HepG2 (cell line): ENCODE measurements around the gene ISOC2. TPM values are rescaled to one million over a fixed set of nuclear protein-coding genes. Genes with fewer than 3 reads are reported as not detected.

Experiments used
- DR1 ChIP-seq: sonication (generic); formaldehyde crosslinking; IDR thresholded peaks from 2 replicates; pipeline ENCODE4 v1.8.0; 2021; ENCODE audit warnings: mild to moderate bottlenecking, missing genetic modification reagents, inconsistent platforms
- FOXK1 ChIP-seq: sonication (generic); formaldehyde crosslinking; IDR thresholded peaks from 2 replicates; pipeline ENCODE4 v1.4.0; 2020; ENCODE audit warnings: low read depth, missing genetic modification reagents, borderline replicate concordance
- MED1 ChIP-seq: sonication (generic); formaldehyde crosslinking; IDR thresholded peaks from 2 replicates; pipeline ENCODE4 v1.4.0; 2020; ENCODE audit warnings: missing genetic modification reagents
- MIXL1 ChIP-seq: IDR thresholded peaks from 2 replicates; pipeline ENCODE4 v1.6.1; 2016
- MTA1 ChIP-seq: sonication (generic); formaldehyde crosslinking; IDR thresholded peaks from 2 replicates; pipeline ENCODE4 v1.4.0; 2020; ENCODE audit warnings: missing genetic modification reagents, mild to moderate bottlenecking, borderline replicate concordance
- ZFP62 ChIP-seq: sonication (generic); formaldehyde crosslinking; IDR thresholded peaks from 2 replicates; pipeline ENCODE4 v1.4.0; 2020; ENCODE audit warnings: missing genetic modification reagents
- ZNF280B ChIP-seq: sonication (generic); formaldehyde crosslinking; IDR thresholded peaks from 2 replicates; pipeline ENCODE4 v1.5.0; 2020; ENCODE audit warnings: missing genetic modification reagents, mild to moderate bottlenecking, borderline replicate concordance
- ZNF605 ChIP-seq: sonication (generic); formaldehyde crosslinking; IDR thresholded peaks from 2 replicates; pipeline ENCODE4 v1.8.0; 2022; ENCODE audit warnings: mild to moderate bottlenecking, missing genetic modification reagents
- ZNF672 ChIP-seq: sonication (generic); formaldehyde crosslinking; IDR thresholded peaks from 2 replicates; pipeline ENCODE4 v1.8.1; 2022; ENCODE audit warnings: missing genetic modification reagents
- ZNF710 ChIP-seq: sonication (generic); formaldehyde crosslinking; IDR thresholded peaks from 2 replicates; pipeline ENCODE4 v1.5.0; 2020; ENCODE audit warnings: mild to moderate bottlenecking, missing genetic modification reagents, borderline replicate concordance
- ZNF790 ChIP-seq: sonication (generic); formaldehyde crosslinking; IDR thresholded peaks from 2 replicates; pipeline ENCODE4 v1.8.0; 2022; ENCODE audit warnings: missing genetic modification reagents, mild to moderate bottlenecking, borderline replicate concordance
- polyA plus RNA-seq, 8 experiments: library from polyadenylated mRNA; depleted of rRNA in 3 of 8; stranded (reverse) in 7 of 8; unstranded in 1 of 8; fragments of >200 nt; fragmentation: Illumina TruSeq in 4 of 8; extraction: Trizol in 4 of 8; gene quantifications; 2 replicates each; pipeline versions ENCODE4 v1.2.1 to v1.2.3, GENCODE V29; 2011 to 2016; ENCODE audit warnings: low read depth in 4 of 8, missing spikeins in 1 of 8, mixed read lengths in 1 of 8; ENCODE audit not compliant: insufficient read depth in 1 of 8
- total RNA-seq, 5 experiments: library from RNA; depleted of rRNA; stranded (reverse); fragments of >200 nt; fragmentation: Illumina TruSeq; extraction: Trizol; gene quantifications; 2 replicates each; pipeline ENCODE4 v1.2.3, GENCODE V29; 2016; ENCODE audit warnings: low read depth in 1 of 5
- TF ChIP-seq, protein P1 (sequence below): sonication (generic); formaldehyde crosslinking; IDR thresholded peaks from 2 replicates; pipeline ENCODE4 v1.9.0; 2021; ENCODE audit warnings: missing genetic modification reagents, borderline replicate concordance
- TF ChIP-seq, protein P2 (sequence below): sonication (generic); formaldehyde crosslinking; IDR thresholded peaks from 2 replicates; pipeline ENCODE4 v1.5.1; 2020; ENCODE audit warnings: missing genetic modification reagents, mild to moderate bottlenecking, borderline replicate concordance
- TF ChIP-seq, protein P3 (sequence below): sonication (generic); formaldehyde crosslinking; IDR thresholded peaks from 2 replicates; pipeline ENCODE4 v1.8.1; 2023; ENCODE audit warnings: mild to moderate bottlenecking, moderate library complexity, missing genetic modification reagents

Gene ISOC2
- total and polyA plus RNA-seq, 2 of the 13 experiments (the other 11 are each of a cell fraction or from before 2014, with no cell fraction given), result 76.8 to 105 TPM

DNA sequence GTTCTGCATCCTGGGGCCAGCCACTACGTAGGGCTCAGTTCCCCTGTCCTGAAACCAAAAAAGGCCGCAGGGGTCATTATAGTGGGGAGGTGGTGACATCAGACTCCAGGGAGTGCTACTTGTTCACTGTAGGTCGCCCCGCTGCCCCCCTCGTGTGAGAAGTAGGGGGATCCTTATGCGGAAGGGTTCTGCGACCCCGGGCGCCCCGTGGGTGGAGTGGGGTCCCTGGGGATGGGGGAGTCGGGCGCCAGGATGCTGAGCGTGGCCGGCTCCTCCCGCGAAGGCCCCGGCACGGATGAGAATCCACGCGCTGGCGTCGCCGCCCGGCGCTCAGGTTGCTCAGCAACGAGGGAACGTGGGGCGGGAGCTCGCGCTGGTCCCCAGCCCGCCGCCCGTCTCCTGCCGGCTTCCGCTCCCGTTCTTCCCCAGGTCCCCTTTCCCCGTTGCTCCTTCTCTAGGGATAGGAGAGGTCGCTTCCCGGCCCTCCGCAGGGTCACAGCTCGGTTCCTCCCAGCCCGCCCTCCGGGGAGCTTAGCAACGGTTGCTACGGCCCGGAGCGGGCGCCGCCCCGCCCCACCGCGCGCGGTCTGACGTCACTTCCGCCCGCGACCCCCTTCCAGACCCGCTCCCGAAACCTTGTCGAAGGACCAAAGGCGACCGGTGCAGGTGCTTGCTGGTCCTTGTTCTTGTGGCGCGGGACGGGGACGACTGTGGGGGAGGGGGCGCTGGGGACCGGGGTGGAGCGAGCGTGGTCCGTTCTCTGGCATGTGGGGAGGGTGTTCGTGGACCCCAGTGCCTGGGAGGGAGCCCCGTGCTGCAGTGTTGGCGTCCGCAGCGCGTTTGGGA, 23.4 kb upstream of the ISOC2 start, which contains the start of gene NAT14 (continued):
- TF ChIP-seq ZNF672 (CRISPR knock-in tag) (no peak), FOXK1 (CRISPR knock-in tag) (no peak), ZNF710 (CRISPR knock-in tag) (no peak), ZNF605 (CRISPR knock-in tag) (no peak), MED1 (CRISPR knock-in tag) (0 out of 2 replicates have a peak, but pooled peaks have one; percentile 13), MIXL1 (CRISPR knock-in tag) (no peak), ZFP62 (CRISPR knock-in tag) (no peak), ZNF790 (no peak), MTA1 (CRISPR knock-in tag) (0 out of 2 replicates have a peak, but pooled peaks have one; percentile 51), ZNF280B (CRISPR knock-in tag) (no peak), DR1 (no peak)
- TF ChIP-seq, protein P1, sequence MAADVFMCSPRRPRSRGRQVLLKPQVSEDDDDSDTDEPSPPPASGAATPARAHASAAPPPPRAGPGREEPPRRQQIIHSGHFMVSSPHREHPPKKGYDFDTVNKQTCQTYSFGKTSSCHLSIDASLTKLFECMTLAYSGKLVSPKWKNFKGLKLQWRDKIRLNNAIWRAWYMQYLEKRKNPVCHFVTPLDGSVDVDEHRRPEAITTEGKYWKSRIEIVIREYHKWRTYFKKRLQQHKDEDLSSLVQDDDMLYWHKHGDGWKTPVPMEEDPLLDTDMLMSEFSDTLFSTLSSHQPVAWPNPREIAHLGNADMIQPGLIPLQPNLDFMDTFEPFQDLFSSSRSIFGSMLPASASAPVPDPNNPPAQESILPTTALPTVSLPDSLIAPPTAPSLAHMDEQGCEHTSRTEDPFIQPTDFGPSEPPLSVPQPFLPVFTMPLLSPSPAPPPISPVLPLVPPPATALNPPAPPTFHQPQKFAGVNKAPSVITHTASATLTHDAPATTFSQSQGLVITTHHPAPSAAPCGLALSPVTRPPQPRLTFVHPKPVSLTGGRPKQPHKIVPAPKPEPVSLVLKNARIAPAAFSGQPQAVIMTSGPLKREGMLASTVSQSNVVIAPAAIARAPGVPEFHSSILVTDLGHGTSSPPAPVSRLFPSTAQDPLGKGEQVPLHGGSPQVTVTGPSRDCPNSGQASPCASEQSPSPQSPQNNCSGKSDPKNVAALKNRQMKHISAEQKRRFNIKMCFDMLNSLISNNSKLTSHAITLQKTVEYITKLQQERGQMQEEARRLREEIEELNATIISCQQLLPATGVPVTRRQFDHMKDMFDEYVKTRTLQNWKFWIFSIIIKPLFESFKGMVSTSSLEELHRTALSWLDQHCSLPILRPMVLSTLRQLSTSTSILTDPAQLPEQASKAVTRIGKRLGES (CRISPR knock-in tag), result no peak
- TF ChIP-seq, protein P2, sequence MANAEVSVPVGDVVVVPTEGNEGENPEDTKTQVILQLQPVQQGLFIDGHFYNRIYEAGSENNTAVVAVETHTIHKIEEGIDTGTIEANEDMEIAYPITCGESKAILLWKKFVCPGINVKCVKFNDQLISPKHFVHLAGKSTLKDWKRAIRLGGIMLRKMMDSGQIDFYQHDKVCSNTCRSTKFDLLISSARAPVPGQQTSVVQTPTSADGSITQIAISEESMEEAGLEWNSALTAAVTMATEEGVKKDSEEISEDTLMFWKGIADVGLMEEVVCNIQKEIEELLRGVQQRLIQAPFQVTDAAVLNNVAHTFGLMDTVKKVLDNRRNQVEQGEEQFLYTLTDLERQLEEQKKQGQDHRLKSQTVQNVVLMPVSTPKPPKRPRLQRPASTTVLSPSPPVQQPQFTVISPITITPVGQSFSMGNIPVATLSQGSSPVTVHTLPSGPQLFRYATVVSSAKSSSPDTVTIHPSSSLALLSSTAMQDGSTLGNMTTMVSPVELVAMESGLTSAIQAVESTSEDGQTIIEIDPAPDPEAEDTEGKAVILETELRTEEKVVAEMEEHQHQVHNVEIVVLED, result 0 out of 2 replicates have a peak, but pooled peaks have one; percentile 19
- TF ChIP-seq, protein P3, sequence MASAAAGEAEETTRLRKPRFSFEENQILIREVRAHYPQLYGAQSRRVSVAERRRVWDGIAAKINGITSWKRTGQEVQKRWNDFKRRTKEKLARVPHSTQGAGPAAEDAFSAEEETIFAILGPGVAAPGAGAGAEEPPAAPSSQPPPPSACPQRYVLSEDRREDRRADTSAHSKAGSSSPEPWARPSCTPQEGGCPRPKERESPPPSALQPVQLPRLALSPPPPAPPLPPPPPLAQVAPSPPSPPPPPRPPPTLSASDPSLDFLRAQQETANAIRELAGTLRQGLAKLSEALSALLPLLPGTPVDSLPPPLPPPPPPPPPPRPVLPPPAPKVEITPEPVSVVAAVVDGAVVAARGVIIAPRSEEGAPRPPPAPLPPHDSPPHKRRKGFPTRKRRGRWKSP (CRISPR knock-in tag), result no peak
